ENCODE measurements around the gene CLRN2.
"Not testable (repeated sequence)": the region's sequence is repeated elsewhere in the genome, so short reads cannot be mapped to it uniquely, and the experiment has no call there.

Gene CLRN2

GRCh38 chr4:17565846-17566245, 50.9 kb downstream of the CLRN2 start:
- no peaks in the 10 kb centered on the region for H3K79me2 ChIP-seq (ENCODE audit: insufficient read depth, low read length)
- no peaks in the 10 kb centered on the region for H3F3A ChIP-seq (ENCODE audit: low read depth)
- no peaks in the 10 kb centered on the region for H3K9me3 ChIP-seq (ENCODE audit: insufficient read depth, low read depth, low read length)
- H3K4me3 ChIP-seq (ENCODE audit: low read length, poor library complexity, severe bottlenecking), result no peak overlapping the region
- no peaks in the 10 kb centered on the region for H3K27me3 ChIP-seq (ENCODE audit: insufficient read depth, low read length, poor library complexity, severe bottlenecking)
- TF ChIP-seq CTCF (conservative IDR thresholded peaks at IDR 0.05; ENCODE audit: low read length) (no peak), EZH2phosphoT487 (IDR thresholded peaks at IDR 0.05; ENCODE audit: borderline replicate concordance) (no peak)
- H3K9me2 ChIP-seq (replicated peaks; ENCODE audit: low read depth, low read length), result no peaks in the 10 kb centered on the region
- H3K4me1 ChIP-seq (ENCODE audit: insufficient read depth, low read length, poor library complexity, severe bottlenecking), result no peaks in the 10 kb centered on the region
- no peaks in the 10 kb centered on the region for H4K20me1 ChIP-seq (ENCODE audit: insufficient read depth, low read length, poor library complexity, severe bottlenecking)
- H2AFZ ChIP-seq (ENCODE audit: low read length), result no peak overlapping the region
- H3K4me2 ChIP-seq (ENCODE audit: low read depth, low read length, poor library complexity, severe bottlenecking), result no peak overlapping the region
- no peak overlapping the region for H3K9ac ChIP-seq (ENCODE audit: low read depth, low read length, poor library complexity, severe bottlenecking)
- no peaks in the 10 kb centered on the region for H3K36me3 ChIP-seq (ENCODE audit: insufficient read depth, low read length)

GRCh38 chr4:17567271-17567670, 52.3 kb downstream of the CLRN2 start:
- H3K36me3 ChIP-seq (ENCODE audit: insufficient read depth, low read length), result no peaks in the 10 kb centered on the region
- H3K27me3 ChIP-seq (ENCODE audit: insufficient read depth, low read length, poor library complexity, severe bottlenecking), result no peaks in the 10 kb centered on the region
- no peak overlapping the region for H2AFZ ChIP-seq (ENCODE audit: low read length)
- no peaks in the 10 kb centered on the region for H3K9me3 ChIP-seq (ENCODE audit: insufficient read depth, low read depth, low read length)
- H3K4me2 ChIP-seq (ENCODE audit: low read depth, low read length, poor library complexity, severe bottlenecking), result no peak overlapping the region
- H3K4me3 ChIP-seq (ENCODE audit: low read length, poor library complexity, severe bottlenecking), result no peak overlapping the region
- no peak for TF ChIP-seq CTCF (conservative IDR thresholded peaks at IDR 0.05; ENCODE audit: low read length)
- no peak for TF ChIP-seq EZH2phosphoT487 (IDR thresholded peaks at IDR 0.05; ENCODE audit: borderline replicate concordance)
- no peaks in the 10 kb centered on the region for H3K79me2 ChIP-seq (ENCODE audit: insufficient read depth, low read length)
- no peaks in the 10 kb centered on the region for H3F3A ChIP-seq (ENCODE audit: low read depth)
- H3K4me1 ChIP-seq (ENCODE audit: insufficient read depth, low read length, poor library complexity, severe bottlenecking), result no peaks in the 10 kb centered on the region
- H4K20me1 ChIP-seq (ENCODE audit: insufficient read depth, low read length, poor library complexity, severe bottlenecking), result no peaks in the 10 kb centered on the region
- no peaks in the 10 kb centered on the region for H3K9me2 ChIP-seq (replicated peaks; ENCODE audit: low read depth, low read length)
- no peak overlapping the region for H3K9ac ChIP-seq (ENCODE audit: low read depth, low read length, poor library complexity, severe bottlenecking)

- H3K79me2 ChIP-seq (ENCODE audit: insufficient read depth, low read length), result peaks cover 17% of the 10 kb centered on the region; the same call in 1 of the 2 replicates
- peaks cover 18% of the 10 kb centered on the region for H3K4me1 ChIP-seq (ENCODE audit: insufficient read depth, low read length, poor library complexity, severe bottlenecking)
- H3K4me2 ChIP-seq (ENCODE audit: low read depth, low read length, poor library complexity, severe bottlenecking), result no peak overlapping the region
- H3K9me2 ChIP-seq (replicated peaks; ENCODE audit: low read depth, low read length), result no peaks in the 10 kb centered on the region
- no peaks in the 10 kb centered on the region for H3K27me3 ChIP-seq (ENCODE audit: insufficient read depth, low read length, poor library complexity, severe bottlenecking)
- TF ChIP-seq CTCF (conservative IDR thresholded peaks at IDR 0.05; ENCODE audit: low read length) (no peak), EZH2phosphoT487 (IDR thresholded peaks at IDR 0.05; ENCODE audit: borderline replicate concordance) (no peak)
- no peaks in the 10 kb centered on the region for H3K9me3 ChIP-seq (ENCODE audit: insufficient read depth, low read depth, low read length)
- H3K9ac ChIP-seq (ENCODE audit: low read depth, low read length, poor library complexity, severe bottlenecking), result no peak overlapping the region
- no peak overlapping the region for H3K4me3 ChIP-seq (ENCODE audit: low read length, poor library complexity, severe bottlenecking)
- H2AFZ ChIP-seq (ENCODE audit: low read length), result no peak overlapping the region
- no peaks in the 10 kb centered on the region for H3F3A ChIP-seq (ENCODE audit: low read depth)
- peaks cover 3% of the 10 kb centered on the region for H4K20me1 ChIP-seq (ENCODE audit: insufficient read depth, low read length, poor library complexity, severe bottlenecking)
- no peaks in the 10 kb centered on the region for H3K36me3 ChIP-seq (ENCODE audit: insufficient read depth, low read length)
Observed at GRCh38 chr4:17574206-17574605, 59.2 kb downstream of the CLRN2 start.

GRCh38 chr4:17575177-17575576, 60.2 kb downstream of the CLRN2 start:
- H3K4me3 ChIP-seq (ENCODE audit: low read length, poor library complexity, severe bottlenecking); H3F3A ChIP-seq (ENCODE audit: low read depth); H3K27me3 ChIP-seq (ENCODE audit: insufficient read depth, low read length, poor library complexity, severe bottlenecking); H4K20me1 ChIP-seq (ENCODE audit: insufficient read depth, low read length, poor library complexity, severe bottlenecking); H3K36me3 ChIP-seq (ENCODE audit: insufficient read depth, low read length); H3K9me2 ChIP-seq (replicated peaks; ENCODE audit: low read depth, low read length); H3K4me2 ChIP-seq (ENCODE audit: low read depth, low read length, poor library complexity, severe bottlenecking); H3K9me3 ChIP-seq (ENCODE audit: insufficient read depth, low read depth, low read length); H2AFZ ChIP-seq (ENCODE audit: low read length); H3K9ac ChIP-seq (ENCODE audit: low read depth, low read length, poor library complexity, severe bottlenecking): not testable (repeated sequence)
- Histone ChIP-seq H3K79me2 (ENCODE audit: insufficient read depth, low read length) (peaks cover 22% of the 10 kb centered on the region; the same call in 1 of the 2 replicates), H3K4me1 (ENCODE audit: insufficient read depth, low read length, poor library complexity, severe bottlenecking) (peaks cover 21% of the 10 kb centered on the region)
